Dermis blood vessel endothelial cell (primary cell): ENCODE data around the gene AIF1L. TPM values are rescaled to one million over a fixed set of nuclear protein-coding genes. Genes with fewer than 3 reads are reported as not detected.
"Not testable (repeated sequence)": the region's sequence is repeated elsewhere in the genome, so short reads cannot be mapped to it uniquely, and the experiment has no call there.

Experiments
- DNase-seq: peaks from one replicate; pipeline ENCODE4 v3.0.0; 2010
- total RNA-seq: library from RNA; depleted of rRNA; stranded (reverse); fragments of >200 nt; gene quantifications from 2 replicates; pipeline ENCODE4 v1.2.3, GENCODE V29; 2014

AIF1L gene
- total RNA-seq, 1 donor from 2014 or later, result 26.4 TPM

- DNase-seq, result no peak
Measured at GRCh38 chr9:131125038-131125287, 28.6 kb downstream of the AIF1L start.

- DNase-seq, result peak; percentile 99
Measured at GRCh38 chr9:131125288-131126058, 29.1 kb downstream of the AIF1L start, which contains the start of gene NUP214. Gene NUP214, plus strand, starts transcription at chr9:131125586. Its CDS starts 119 bp downstream, at chr9:131125705.

- no peak for DNase-seq
Measured at GRCh38 chr9:131126059-131126426, 29.7 kb downstream of the AIF1L start.

GRCh38 chr9:131129183-131129582, 32.9 kb downstream of the AIF1L start:
- DNase-seq, result no peak

- DNase-seq, result no peak
Measured at GRCh38 chr9:131138676-131139075, 42.3 kb downstream of the AIF1L start.

GRCh38 chr9:131140112-131140511, 43.8 kb downstream of the AIF1L start:
- no peak for DNase-seq

GRCh38 chr9:131140550-131140949, 44.2 kb downstream of the AIF1L start:
- no peak for DNase-seq

- DNase-seq, result no peak
Measured at GRCh38 chr9:131142160-131142559, 45.8 kb downstream of the AIF1L start.

- DNase-seq, result no peak
Measured at GRCh38 chr9:131144201-131144600, 47.9 kb downstream of the AIF1L start.

- DNase-seq, result no peak
Measured at GRCh38 chr9:131145245-131145644, 48.9 kb downstream of the AIF1L start.

GRCh38 chr9:131146186-131146585, 49.9 kb downstream of the AIF1L start:
- no peak for DNase-seq

- DNase-seq, result no peak
Measured at GRCh38 chr9:131148276-131148675, 51.9 kb downstream of the AIF1L start.

- no peak for DNase-seq
Measured at GRCh38 chr9:131148966-131149687, 52.8 kb downstream of the AIF1L start.

- peak; percentile 34 for DNase-seq
Measured at GRCh38 chr9:131149688-131150053, 53.3 kb downstream of the AIF1L start.

- DNase-seq, result no peak
Measured at GRCh38 chr9:131153595-131153994, 57.3 kb downstream of the AIF1L start.

GRCh38 chr9:131158673-131159072, 62.3 kb downstream of the AIF1L start:
- not testable (repeated sequence) for DNase-seq

GRCh38 chr9:131160416-131161112, 64.2 kb downstream of the AIF1L start:
- DNase-seq, result no peak

GRCh38 chr9:131161585-131161984, 65.3 kb downstream of the AIF1L start:
- DNase-seq, result no peak

- no peak for DNase-seq
Measured at GRCh38 chr9:131162886-131163285, 66.6 kb downstream of the AIF1L start.

GRCh38 chr9:131165523-131165922, 69.2 kb downstream of the AIF1L start:
- no peak for DNase-seq

- DNase-seq, result no peak
Measured at GRCh38 chr9:131167146-131167692, 70.9 kb downstream of the AIF1L start.

GRCh38 chr9:131167936-131168335, 71.6 kb downstream of the AIF1L start:
- DNase-seq, result no peak

GRCh38 chr9:131169563-131170240, 73.4 kb downstream of the AIF1L start:
- DNase-seq, result no peak
